Measurements from ENCODE around the gene REEP2.

DNA sequence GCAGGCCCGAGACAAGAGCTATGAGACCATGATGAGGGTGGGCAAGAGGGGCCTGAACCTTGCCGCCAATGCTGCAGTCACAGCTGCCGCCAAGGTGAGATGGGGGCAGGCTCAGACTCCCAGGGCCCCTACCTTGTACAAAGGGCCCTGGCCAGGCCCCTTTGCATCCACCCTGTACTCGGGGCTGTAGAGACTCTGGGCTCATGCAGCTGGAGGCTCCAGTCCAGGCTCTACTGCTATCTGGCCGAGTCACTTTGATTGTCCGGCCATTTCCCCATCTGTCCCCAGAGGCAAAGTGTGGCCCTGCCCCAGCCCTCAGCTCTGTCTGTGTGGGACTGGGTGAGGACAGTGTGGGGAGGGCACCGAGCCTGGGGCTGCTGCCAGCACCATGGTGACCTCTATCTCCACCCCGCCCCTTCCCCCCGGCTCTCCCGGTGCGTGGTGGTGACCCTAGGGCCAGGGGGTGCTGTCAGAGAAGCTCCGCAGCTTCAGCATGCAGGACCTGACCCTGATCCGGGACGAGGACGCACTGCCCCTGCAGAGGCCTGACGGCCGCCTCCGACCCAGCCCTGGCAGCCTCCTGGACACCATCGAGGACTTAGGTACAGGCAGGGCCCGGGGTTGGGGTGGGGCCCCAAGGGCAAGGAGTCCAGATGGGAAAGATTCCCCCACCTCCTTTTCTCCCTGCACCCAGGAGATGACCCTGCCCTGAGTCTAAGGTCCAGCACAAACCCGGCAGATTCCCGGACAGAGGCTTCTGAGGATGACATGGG is 6.1 kb downstream of the REEP2 start:
- TF ChIP-seq, protein P1, sequence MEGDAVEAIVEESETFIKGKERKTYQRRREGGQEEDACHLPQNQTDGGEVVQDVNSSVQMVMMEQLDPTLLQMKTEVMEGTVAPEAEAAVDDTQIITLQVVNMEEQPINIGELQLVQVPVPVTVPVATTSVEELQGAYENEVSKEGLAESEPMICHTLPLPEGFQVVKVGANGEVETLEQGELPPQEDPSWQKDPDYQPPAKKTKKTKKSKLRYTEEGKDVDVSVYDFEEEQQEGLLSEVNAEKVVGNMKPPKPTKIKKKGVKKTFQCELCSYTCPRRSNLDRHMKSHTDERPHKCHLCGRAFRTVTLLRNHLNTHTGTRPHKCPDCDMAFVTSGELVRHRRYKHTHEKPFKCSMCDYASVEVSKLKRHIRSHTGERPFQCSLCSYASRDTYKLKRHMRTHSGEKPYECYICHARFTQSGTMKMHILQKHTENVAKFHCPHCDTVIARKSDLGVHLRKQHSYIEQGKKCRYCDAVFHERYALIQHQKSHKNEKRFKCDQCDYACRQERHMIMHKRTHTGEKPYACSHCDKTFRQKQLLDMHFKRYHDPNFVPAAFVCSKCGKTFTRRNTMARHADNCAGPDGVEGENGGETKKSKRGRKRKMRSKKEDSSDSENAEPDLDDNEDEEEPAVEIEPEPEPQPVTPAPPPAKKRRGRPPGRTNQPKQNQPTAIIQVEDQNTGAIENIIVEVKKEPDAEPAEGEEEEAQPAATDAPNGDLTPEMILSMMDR (IDR thresholded peaks at IDR 0.05 in 4 of 5, conservative IDR thresholded peaks at IDR 0.05 in 1 of 5): no peak
- TF ChIP-seq POLR2A (IDR thresholded peaks at IDR 0.05): no peak
